Adrenal gland (tissue), 5 donors: ENCODE results near the gene CRNKL1.

Experiments
- CTCF ChIP-seq, 6 experiments: fragments of 450-650 bp in 4 of 6; fragments of 200-600 bp in 2 of 6; sonication (generic) in 1 of 6; IDR thresholded peaks; 1 replicate in 5 of 6; 2 replicates in 1 of 6; pipeline versions ENCODE4 v1.5.1 to v1.8.0; 2016 to 2021; ENCODE audit warnings: antibody characterized with exemption in 6 of 6, mild to moderate bottlenecking in 2 of 6, moderate library complexity in 1 of 6
- POLR2A ChIP-seq, 2 donors: fragments of 450-650 bp; IDR thresholded peaks; one replicate each; pipeline ENCODE4 v1.6.1; 2017; ENCODE audit warnings: antibody characterized with exemption in 2 of 2, mild to moderate bottlenecking in 2 of 2, moderate library complexity in 1 of 2
- donor health status: DM: no; HTN: no; CAD: no.

GRCh38 chr20:20085812-20086211, 33.5 kb upstream of the CRNKL1 start:
- no peak for TF ChIP-seq CTCF (IDR thresholded peaks at IDR 0.05)
- TF ChIP-seq POLR2A (IDR thresholded peaks at IDR 0.05) = no peak
